GM23338 (cell line): Measurements from ENCODE around the gene GRK5.

Source experiments
- EZH2 ChIP-seq: fragments of 200-600 bp; sonication (generic); IDR thresholded peaks from one replicate; pipeline ENCODE4 v1.8.0; 2017; ENCODE audit warnings: antibody characterized with exemption, mild to moderate bottlenecking, low read depth; ENCODE audit not compliant: unreplicated experiment
- EZH2phosphoT487 ChIP-seq: fragments of 200-600 bp; sonication (generic); IDR thresholded peaks from one replicate; pipeline ENCODE4 v1.8.1; 2018; ENCODE audit warnings: antibody characterized with exemption; ENCODE audit not compliant: unreplicated experiment
- NANOG ChIP-seq: IDR thresholded peaks from 2 replicates; pipeline ENCODE4 v1.6.1; 2016; ENCODE audit warnings: antibody characterized with exemption, borderline replicate concordance
- POLR2AphosphoS5 ChIP-seq: IDR thresholded peaks from 2 replicates; pipeline ENCODE4 v1.6.1; 2016; ENCODE audit warnings: antibody characterized with exemption, low read depth
- STAT1 ChIP-seq: IDR thresholded peaks from one replicate; pipeline ENCODE4 v1.6.1; 2016; ENCODE audit warnings: antibody characterized with exemption; ENCODE audit not compliant: unreplicated experiment
- ZNF114 ChIP-seq: fragments of 250-450 bp; sonication (Bioruptor Pico); IDR thresholded peaks from 2 replicates; pipeline ENCODE4 v1.5.0; 2020; ENCODE audit warnings: mild to moderate bottlenecking, moderate library complexity
- TF ChIP-seq, protein P1 (sequence below), 2 experiments: fragments of 200-600 bp in 1 of 2; sonication (generic) in 1 of 2; conservative IDR thresholded peaks; 2 replicates each; pipeline versions ENCODE4 v1.5.1 to v1.6.1; 2016 to 2017; ENCODE audit warnings: antibody characterized with exemption in 2 of 2, low read depth in 2 of 2, mild to moderate bottlenecking in 2 of 2, moderate library complexity in 1 of 2
- TF ChIP-seq, protein P2 (sequence below): IDR thresholded peaks from one replicate; pipeline ENCODE4 v1.6.1; 2018; ENCODE audit warnings: antibody characterized with exemption; ENCODE audit not compliant: unreplicated experiment

DNA sequence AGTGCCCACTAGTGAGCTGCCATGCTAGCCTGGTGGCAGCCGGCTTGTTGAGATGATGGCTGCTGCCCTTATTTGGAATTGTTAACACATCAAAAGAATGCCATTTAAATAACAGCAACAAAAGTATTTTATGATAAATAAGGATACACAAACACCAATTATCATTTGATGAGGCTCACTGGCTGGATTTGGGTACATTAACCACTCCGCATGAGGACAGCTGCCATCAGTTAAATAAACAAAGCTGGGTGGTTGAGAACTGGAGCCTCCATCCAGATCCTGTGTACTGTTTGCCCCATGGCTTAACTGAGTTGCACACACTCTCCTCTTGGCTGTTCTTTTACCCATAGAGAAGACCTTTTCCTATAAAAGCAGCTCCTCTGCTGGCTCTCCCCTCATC lies 231.3 kb downstream of the GRK5 start:
- TF ChIP-seq, protein P1, sequence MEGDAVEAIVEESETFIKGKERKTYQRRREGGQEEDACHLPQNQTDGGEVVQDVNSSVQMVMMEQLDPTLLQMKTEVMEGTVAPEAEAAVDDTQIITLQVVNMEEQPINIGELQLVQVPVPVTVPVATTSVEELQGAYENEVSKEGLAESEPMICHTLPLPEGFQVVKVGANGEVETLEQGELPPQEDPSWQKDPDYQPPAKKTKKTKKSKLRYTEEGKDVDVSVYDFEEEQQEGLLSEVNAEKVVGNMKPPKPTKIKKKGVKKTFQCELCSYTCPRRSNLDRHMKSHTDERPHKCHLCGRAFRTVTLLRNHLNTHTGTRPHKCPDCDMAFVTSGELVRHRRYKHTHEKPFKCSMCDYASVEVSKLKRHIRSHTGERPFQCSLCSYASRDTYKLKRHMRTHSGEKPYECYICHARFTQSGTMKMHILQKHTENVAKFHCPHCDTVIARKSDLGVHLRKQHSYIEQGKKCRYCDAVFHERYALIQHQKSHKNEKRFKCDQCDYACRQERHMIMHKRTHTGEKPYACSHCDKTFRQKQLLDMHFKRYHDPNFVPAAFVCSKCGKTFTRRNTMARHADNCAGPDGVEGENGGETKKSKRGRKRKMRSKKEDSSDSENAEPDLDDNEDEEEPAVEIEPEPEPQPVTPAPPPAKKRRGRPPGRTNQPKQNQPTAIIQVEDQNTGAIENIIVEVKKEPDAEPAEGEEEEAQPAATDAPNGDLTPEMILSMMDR (conservative IDR thresholded peaks at IDR 0.05; ENCODE audit: low read depth in 2 of 2), result no peak
- TF ChIP-seq POLR2AphosphoS5 (no peak), EZH2phosphoT487 (no peak), ZNF114 (CRISPR knock-in tag) (no peak), EZH2 (no peak), NANOG (no peak), STAT1 (no peak)
- TF ChIP-seq, protein P2, sequence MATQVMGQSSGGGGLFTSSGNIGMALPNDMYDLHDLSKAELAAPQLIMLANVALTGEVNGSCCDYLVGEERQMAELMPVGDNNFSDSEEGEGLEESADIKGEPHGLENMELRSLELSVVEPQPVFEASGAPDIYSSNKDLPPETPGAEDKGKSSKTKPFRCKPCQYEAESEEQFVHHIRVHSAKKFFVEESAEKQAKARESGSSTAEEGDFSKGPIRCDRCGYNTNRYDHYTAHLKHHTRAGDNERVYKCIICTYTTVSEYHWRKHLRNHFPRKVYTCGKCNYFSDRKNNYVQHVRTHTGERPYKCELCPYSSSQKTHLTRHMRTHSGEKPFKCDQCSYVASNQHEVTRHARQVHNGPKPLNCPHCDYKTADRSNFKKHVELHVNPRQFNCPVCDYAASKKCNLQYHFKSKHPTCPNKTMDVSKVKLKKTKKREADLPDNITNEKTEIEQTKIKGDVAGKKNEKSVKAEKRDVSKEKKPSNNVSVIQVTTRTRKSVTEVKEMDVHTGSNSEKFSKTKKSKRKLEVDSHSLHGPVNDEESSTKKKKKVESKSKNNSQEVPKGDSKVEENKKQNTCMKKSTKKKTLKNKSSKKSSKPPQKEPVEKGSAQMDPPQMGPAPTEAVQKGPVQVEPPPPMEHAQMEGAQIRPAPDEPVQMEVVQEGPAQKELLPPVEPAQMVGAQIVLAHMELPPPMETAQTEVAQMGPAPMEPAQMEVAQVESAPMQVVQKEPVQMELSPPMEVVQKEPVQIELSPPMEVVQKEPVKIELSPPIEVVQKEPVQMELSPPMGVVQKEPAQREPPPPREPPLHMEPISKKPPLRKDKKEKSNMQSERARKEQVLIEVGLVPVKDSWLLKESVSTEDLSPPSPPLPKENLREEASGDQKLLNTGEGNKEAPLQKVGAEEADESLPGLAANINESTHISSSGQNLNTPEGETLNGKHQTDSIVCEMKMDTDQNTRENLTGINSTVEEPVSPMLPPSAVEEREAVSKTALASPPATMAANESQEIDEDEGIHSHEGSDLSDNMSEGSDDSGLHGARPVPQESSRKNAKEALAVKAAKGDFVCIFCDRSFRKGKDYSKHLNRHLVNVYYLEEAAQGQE, result no peak
